Measurements from ENCODE around the gene ELK3. TPM values are rescaled to one million over a fixed set of nuclear protein-coding genes. Genes with fewer than 3 reads are reported as not detected.

Gene ELK3
- total and polyA plus RNA-seq, 7 donors = 3.7 to 13.9 (median 9.6) TPM

DNA sequence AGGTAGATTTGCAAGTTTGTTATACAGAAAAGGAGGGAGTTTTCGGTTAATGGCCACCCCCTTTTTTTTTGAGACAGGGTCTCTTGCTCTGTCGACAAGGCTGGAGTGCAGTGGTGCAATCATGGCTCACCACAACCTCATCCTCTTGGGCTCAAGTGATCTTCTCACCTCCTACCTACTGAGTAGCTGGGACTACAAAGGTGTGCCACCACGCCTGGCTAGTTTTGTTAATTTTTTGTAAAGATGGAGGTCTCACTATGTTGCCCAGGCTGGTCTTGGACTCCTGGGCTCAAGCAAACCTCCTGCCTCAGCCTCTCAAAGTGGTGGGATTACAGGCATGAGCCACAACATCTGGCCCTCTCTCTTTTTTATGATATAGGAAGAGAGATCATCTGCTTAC is 111.5 kb downstream of the ELK3 start:
- ATAC-seq (no peak), DNase-seq (no peak)
- Histone ChIP-seq H3K27ac (no peak overlapping the region), H3K27me3 (ENCODE audit: insufficient read depth in 3 of 3, low read length in 2 of 3) (no peaks in the 10 kb centered on the region), H3K4me3 (no peak overlapping the region), H3K9me3 (no peaks in the 10 kb centered on the region), H3K36me3 (ENCODE audit: insufficient read depth in 1 of 2, low read depth in 1 of 2) (peaks cover 0 to 12% of the 10 kb centered on the region in 2 donors), H3K4me1 (no peaks in the 10 kb centered on the region)
- TF ChIP-seq, protein P1, sequence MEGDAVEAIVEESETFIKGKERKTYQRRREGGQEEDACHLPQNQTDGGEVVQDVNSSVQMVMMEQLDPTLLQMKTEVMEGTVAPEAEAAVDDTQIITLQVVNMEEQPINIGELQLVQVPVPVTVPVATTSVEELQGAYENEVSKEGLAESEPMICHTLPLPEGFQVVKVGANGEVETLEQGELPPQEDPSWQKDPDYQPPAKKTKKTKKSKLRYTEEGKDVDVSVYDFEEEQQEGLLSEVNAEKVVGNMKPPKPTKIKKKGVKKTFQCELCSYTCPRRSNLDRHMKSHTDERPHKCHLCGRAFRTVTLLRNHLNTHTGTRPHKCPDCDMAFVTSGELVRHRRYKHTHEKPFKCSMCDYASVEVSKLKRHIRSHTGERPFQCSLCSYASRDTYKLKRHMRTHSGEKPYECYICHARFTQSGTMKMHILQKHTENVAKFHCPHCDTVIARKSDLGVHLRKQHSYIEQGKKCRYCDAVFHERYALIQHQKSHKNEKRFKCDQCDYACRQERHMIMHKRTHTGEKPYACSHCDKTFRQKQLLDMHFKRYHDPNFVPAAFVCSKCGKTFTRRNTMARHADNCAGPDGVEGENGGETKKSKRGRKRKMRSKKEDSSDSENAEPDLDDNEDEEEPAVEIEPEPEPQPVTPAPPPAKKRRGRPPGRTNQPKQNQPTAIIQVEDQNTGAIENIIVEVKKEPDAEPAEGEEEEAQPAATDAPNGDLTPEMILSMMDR (IDR thresholded peaks at IDR 0.05) = no peak
- 95 to 99% (median 96%) methylated on average over 3 of the region's 3 CpGs for WGBS, 3 donors
- intact Hi-C loops (cut with DNase I) = no loop called here

DNA sequence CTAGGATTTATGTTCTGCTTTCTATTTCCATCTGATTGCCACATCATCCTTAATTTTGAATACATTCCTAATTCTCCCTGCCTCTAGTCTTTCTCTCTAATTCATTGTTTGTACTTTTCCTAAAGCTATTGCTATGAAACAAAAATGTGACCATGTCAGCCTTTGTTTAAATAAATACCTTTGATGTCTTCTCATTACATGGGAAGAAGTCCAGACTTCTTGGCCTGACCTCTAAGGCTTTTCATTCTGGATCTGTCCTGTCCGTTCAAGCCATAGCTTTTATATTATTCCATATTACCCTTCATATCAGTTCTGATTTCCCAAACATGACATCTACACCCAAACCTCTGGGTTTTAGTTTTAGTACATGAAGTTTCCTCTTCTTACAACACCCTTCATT is 114.7 kb downstream of the ELK3 start:
- peaks cover 0 to 27% of the 10 kb centered on the region in 2 donors for H3K36me3 ChIP-seq (ENCODE audit: insufficient read depth in 1 of 2, low read depth in 1 of 2)
- DNase-seq (no peak), ATAC-seq (no peak)
- H3K9me3 ChIP-seq = no peaks in the 10 kb centered on the region
- 34 to 42% (median 36%) methylated on average over 1 of the region's 1 CpG for WGBS, 3 donors
- H3K4me3 ChIP-seq = no peak overlapping the region
- no peak overlapping the region for H3K27ac ChIP-seq
- H3K4me1 ChIP-seq = no peaks in the 10 kb centered on the region
- H3K27me3 ChIP-seq (ENCODE audit: insufficient read depth in 3 of 3, low read length in 2 of 3) = no peaks in the 10 kb centered on the region
- intact Hi-C loops (cut with DNase I) = no loop called here
- TF ChIP-seq, protein P1 (IDR thresholded peaks at IDR 0.05) = no peak

DNA sequence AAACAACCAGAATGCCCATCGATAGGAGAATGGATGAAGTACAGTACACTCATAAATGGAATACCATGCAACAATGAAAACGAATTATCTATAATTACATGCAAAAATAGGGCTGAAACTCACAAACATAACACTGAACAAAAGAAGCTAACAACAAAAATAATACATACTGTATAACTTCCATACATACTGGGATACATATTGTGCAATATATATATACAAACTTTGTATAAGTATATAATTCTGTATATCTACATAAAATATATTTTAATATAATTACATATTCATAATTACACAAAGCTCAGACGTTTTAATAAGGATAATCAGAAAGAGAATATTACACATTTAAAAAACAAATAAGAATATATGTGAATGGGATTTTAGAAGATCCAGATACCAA is 115.9 kb downstream of the ELK3 start:
- Histone ChIP-seq H3K4me1 (peaks cover 2% of the 10 kb centered on the region), H3K36me3 (ENCODE audit: insufficient read depth in 1 of 2, low read depth in 1 of 2) (peaks cover 0 to 27% of the 10 kb centered on the region in 2 donors), H3K9me3 (no peaks in the 10 kb centered on the region), H3K4me3 (no peak overlapping the region), H3K27me3 (ENCODE audit: insufficient read depth in 3 of 3, low read length in 2 of 3) (no peaks in the 10 kb centered on the region), H3K27ac (no peak overlapping the region)
- ATAC-seq = no peak
- TF ChIP-seq, protein P1 (IDR thresholded peaks at IDR 0.05) = no peak
- 94 to 97% (median 97%) methylated on average over 3 of the region's 3 CpGs for WGBS, 3 donors
- no peak for DNase-seq
- intact Hi-C loops (cut with DNase I) = no loop called here

DNA sequence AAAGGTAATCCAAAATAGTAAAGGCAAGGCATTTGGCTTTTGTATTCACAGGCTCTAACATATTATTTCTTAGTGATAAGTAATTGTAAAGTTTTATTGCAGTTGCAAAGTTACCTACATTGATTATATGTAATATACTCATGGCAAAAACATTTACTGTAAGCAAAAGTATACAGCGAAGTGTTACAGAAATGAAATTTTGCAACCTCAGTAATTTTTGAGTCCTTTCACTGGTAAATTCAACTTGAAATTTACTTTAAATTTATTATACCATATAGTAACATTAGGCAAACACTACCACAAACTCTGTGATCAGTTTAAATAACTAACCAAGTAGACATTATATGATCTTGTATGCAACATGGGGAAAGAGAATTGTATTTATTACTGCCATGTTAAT is 117.0 kb downstream of the ELK3 start:
- intact Hi-C loops (cut with DNase I) = no loop called here
- no peak for ATAC-seq
- TF ChIP-seq, protein P1 (IDR thresholded peaks at IDR 0.05) = no peak
- Histone ChIP-seq H3K36me3 (ENCODE audit: insufficient read depth in 1 of 2, low read depth in 1 of 2) (peaks cover 0 to 27% of the 10 kb centered on the region in 2 donors), H3K4me1 (peaks cover 3% of the 10 kb centered on the region), H3K9me3 (no peaks in the 10 kb centered on the region), H3K4me3 (no peak overlapping the region), H3K27me3 (ENCODE audit: insufficient read depth in 3 of 3, low read length in 2 of 3) (no peaks in the 10 kb centered on the region), H3K27ac (no peak overlapping the region)
- 99 to 100% (median 100%) methylated on average over 1 of the region's 1 CpG for WGBS, 3 donors
- DNase-seq = no peak

DNA sequence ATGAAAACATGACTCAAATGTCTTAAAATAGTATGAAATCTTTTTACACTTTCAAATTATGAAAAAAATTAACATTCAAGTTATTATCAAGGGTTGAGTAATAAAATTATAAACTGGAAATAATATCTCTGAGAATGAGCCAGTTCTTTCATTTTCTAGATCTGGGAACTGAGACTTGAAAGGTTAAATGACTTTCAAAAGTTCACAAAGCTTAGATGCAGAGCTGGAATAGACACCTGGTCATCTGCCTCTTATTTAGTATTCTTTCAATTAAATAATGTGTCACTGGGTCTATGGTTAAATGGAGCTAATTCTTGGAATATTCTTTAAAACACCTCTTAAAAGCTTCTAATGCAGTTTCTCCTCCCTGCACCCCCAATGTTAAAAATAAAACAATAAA is 119.4 kb downstream of the ELK3 start:
- ATAC-seq (no peak), DNase-seq (no peak)
- peaks cover 3% of the 10 kb centered on the region for H3K4me1 ChIP-seq
- intact Hi-C loops (cut with DNase I) = no loop called here
- H3K4me3 ChIP-seq = no peak overlapping the region
- no peaks in the 10 kb centered on the region for H3K9me3 ChIP-seq
- H3K36me3 ChIP-seq (ENCODE audit: insufficient read depth in 1 of 2, low read depth in 1 of 2) = peaks cover 0 to 27% of the 10 kb centered on the region in 2 donors
- H3K27ac ChIP-seq = no peak overlapping the region
- no peaks in the 10 kb centered on the region for H3K27me3 ChIP-seq (ENCODE audit: insufficient read depth in 3 of 3, low read length in 2 of 3)
- TF ChIP-seq, protein P1 (IDR thresholded peaks at IDR 0.05) = no peak

All from psoas muscle (tissue), 8 donors.